Spleen (tissue), 7 donors: ENCODE data around the gene TRIM7.

ENCODE experiments used
- CTCF ChIP-seq, 11 experiments: fragments of 200-600 bp in 7 of 11; fragments of 450-650 bp in 4 of 11; sonication (generic) in 4 of 11; IDR thresholded peaks in 8 of 11; conservative IDR thresholded peaks in 3 of 11; 1 replicate in 7 of 11; 2 replicates in 4 of 11; pipeline versions ENCODE4 v1.4.0 to v1.8.0; 2016 to 2021; ENCODE audit warnings: antibody characterized with exemption in 11 of 11, inconsistent platforms in 4 of 11, mild to moderate bottlenecking in 1 of 11
- POLR2A ChIP-seq, 3 donors: fragments of 450-650 bp; IDR thresholded peaks; one replicate each; pipeline ENCODE4 v1.5.1; 2017; ENCODE audit warnings: antibody characterized with exemption in 3 of 3, mild to moderate bottlenecking in 1 of 3
- POLR2AphosphoS5 ChIP-seq, 3 donors: sonication (generic); formaldehyde crosslinking; IDR thresholded peaks; one replicate each; pipeline ENCODE4 v1.5.1; 2017; ENCODE audit warnings: antibody characterized with exemption in 3 of 3
- donor health status: DM: no; HTN: no; CAD: no; lungs with moderate emphysema.
- donor health status: DM: no; HTN: no; CAD: no.
- donor health status: DM: no; HTN: no; CAD: no.

- TF ChIP-seq CTCF (IDR thresholded peaks at IDR 0.05 in 8 of 11, conservative IDR thresholded peaks at IDR 0.05 in 3 of 11) (peak in 5 of 11 experiments; percentile 12 to 77 (median 58)), POLR2A (IDR thresholded peaks at IDR 0.05) (no peak), POLR2AphosphoS5 (IDR thresholded peaks at IDR 0.05) (no peak)
These were observed 32.0 kb downstream of the TRIM7 start for GRCh38 chr5:181173027-181173419.
